Measurements from ENCODE around the gene GNG4. TPM values are rescaled to one million over a fixed set of nuclear protein-coding genes. Genes with fewer than 3 reads are reported as not detected.

The GNG4 gene
- total RNA-seq (2014; rRNA removed; shearing (Covaris generic)) = 3.2 and 3.5 TPM in 2 replicates

- DNase-seq (ENCODE audit: low spot score) = no peak
Observed at GRCh38 chr1:235649368-235650163, at the start of gene GNG4. TSS of gene GNG4 (minus strand) at chr1:235649784. CDS start at chr1:235583838, 65,946 bp downstream.

DNA sequence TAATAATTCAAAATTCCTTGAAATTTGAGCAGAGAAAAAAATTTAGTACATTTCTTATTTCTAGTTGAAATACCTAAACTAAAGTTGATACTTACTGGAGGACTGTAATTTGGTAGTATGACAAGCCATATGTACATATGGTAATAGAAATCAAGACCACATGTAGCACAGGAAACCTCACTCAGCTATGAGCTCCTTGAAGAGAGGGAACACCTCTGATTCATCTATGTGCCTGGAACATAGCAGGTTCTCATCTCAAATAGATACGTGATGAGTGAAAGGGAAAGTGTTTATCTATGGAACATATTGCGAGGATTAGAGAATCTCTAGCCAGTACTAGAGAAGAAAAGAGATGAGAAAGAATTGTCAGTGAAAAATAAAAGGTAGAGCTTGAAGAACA is 47.9 kb upstream of the GNG4 start:
- no peak for DNase-seq (ENCODE audit: low spot score)

GRCh38 chr1:235689356-235689755 is 39.8 kb upstream of the GNG4 start:
- no peak for DNase-seq (ENCODE audit: low spot score)

DNA sequence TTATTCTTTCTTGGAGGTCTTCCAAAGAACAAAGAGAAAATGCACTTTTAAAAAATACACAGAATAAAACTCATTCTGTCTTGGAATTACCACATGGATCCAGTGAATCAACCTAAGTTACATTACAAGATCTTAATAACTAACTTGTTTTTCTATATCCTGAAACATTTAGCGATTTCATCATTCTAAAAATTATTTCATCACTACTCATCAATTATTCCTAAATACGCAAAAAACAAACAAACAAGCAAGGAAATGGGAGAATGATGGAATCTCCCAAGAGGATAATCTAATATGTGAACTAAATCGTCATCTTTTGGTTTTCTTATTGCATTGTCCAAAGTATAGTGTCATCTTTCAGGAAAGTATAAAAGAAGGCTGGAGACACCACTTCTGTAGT is 38.5 kb upstream of the GNG4 start:
- DNase-seq (ENCODE audit: low spot score) = no peak

DNA sequence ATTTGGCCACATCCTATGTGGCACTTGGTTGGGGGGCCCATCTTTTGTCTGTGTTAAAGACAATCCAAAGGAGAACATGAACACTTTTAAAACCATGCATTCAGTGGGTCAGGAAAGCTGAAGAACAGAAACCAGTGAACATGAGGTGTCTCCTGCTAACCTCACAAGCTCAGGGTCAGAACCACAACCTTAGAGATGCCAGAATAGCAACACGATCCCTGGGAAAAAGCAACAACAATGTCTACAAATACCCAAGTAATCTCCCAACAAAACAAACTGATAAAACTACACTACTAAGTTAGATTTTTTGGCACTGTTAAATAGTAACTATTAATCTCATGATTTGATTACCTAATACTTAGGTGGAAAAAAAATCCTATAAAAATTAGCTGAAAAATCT is 34.1 kb upstream of the GNG4 start:
- no peak for DNase-seq (ENCODE audit: low spot score)

GRCh38 chr1:235682216-235682615 is 32.6 kb upstream of the GNG4 start:
- DNase-seq (ENCODE audit: low spot score) = no peak

- DNase-seq (ENCODE audit: low spot score) = no peak
Observed at GRCh38 chr1:235679644-235680043, 30.1 kb upstream of the GNG4 start.

- DNase-seq (ENCODE audit: low spot score) = no peak
Observed at GRCh38 chr1:235679005-235679404, 29.4 kb upstream of the GNG4 start.

- DNase-seq (ENCODE audit: low spot score) = no peak
Observed at GRCh38 chr1:235675152-235675890, 25.7 kb upstream of the GNG4 start.

GRCh38 chr1:235673981-235674380 is 24.4 kb upstream of the GNG4 start:
- DNase-seq (ENCODE audit: low spot score) = no peak

DNA sequence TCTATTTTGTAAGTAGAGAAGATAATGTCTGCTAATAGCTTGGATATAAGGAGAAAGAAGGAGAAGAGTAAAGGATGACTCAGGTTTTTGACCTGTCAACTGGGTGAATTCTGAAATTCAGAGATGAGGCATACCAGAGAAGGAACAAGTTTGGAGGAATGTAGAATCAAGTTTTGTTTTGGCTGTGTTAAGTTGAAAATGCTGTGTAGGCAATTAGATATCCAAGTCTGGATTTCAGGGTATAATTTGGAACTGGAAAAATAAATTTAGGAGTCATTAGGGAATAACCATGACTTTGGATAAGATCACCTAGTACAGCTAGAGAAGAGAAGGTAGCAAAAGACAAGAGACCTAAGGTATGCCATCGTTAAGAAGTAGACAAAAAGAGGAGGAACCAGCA is 22.4 kb upstream of the GNG4 start:
- no peak for DNase-seq (ENCODE audit: low spot score)

DNA sequence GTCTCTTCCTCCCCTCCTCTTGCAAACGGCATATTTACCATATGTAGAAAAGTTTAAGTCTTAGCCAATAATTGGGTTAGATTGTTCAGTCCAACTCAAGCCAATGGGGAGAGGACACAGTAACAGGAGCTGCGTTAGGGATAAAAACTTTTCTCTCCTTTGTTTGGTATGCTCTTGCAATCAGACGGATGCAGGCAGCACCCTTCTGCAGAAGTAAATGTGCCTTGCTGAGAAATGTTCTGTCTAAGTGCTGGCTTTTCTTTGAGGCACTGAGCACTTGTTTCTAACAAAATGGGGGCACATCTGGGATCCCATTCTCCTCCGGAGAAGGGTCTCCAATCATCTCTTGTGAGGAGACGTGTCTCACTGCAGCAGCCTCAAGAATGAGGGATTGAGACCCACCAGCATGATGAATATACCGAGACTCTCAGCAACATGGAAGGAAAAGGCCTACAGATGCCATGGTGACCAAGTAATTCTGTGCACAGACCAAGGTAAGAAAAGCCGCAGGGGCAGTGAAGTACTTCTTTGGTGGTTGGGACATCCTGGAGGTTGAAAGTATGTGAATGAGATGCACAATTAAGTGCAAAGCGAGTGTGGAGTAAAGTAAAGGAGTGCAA is 20.7 kb upstream of the GNG4 start:
- DNase-seq (ENCODE audit: low spot score) = no peak

GRCh38 chr1:235669277-235669676 is 19.7 kb upstream of the GNG4 start:
- no peak for DNase-seq (ENCODE audit: low spot score)

DNA sequence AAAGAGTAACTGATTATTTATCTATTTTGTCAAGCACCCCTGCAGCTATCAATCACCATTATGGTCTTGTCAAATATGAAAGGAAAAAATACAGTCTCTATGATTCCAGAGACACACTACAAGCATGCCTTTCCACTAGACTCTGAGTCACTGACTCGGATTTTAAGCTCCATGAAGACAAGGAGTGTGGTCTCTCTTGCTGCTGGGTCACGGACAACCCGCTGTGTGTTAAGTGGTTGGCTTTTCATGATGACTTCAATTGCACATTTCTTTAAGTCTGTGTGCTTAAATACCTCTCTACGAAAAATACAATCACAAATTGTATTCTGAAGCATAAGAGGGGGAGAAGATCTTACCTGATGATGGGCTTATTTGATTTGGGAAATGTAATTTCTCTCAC is 14.0 kb upstream of the GNG4 start:
- DNase-seq (ENCODE audit: low spot score) = no peak

DNA sequence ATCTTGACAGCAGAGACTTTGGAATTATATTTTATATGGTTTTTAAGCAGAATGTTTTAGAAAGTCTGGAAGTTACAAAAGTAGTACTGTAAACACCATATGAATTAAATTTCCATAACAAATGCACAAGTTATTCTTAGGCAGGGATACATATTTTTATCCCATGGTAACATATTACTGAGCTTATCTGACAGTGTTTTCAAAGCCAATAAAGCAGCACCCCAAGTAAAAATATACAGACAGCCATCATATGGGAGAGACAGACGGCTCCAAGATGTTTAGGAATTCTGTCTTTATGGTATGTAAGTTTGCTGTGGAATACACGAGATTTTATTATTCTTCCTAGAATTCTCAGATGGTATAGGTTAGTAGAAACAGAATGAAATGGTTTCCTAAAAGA is 12.0 kb upstream of the GNG4 start:
- DNase-seq (ENCODE audit: low spot score) = no peak

DNA sequence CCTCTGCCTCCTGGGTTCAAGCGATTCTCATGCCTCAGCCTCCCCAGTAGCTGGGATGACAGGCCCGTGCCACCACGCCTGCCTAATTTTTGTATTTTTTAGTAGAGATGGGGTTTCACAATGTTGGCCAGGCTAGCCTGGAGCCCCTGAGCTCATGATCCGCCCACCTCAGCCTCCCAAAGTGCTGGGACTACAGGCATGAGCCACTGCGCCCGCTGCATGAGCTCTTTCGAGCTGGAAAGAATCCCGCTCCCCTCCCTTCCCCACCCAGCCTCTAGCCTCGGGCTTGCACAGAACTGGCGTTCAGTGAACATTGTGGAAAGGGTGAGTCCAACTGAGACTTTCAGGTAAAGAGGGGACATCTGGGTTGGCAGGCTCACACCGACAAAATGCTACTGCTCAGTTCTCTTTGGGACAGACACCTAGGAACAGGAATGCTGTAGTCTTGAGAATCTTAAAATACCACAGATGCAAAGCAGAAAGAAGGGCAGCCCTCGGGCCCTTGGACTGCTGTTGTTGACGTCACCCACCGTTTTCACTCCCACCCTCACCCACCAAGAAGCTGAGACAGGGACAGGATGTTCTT is 9.7 kb upstream of the GNG4 start:
- DNase-seq (ENCODE audit: low spot score) = no peak

- no peak for DNase-seq (ENCODE audit: low spot score)
Observed at GRCh38 chr1:235657747-235658526, 8.4 kb upstream of the GNG4 start.

GRCh38 chr1:235657269-235657668 is 7.7 kb upstream of the GNG4 start:
- no peak for DNase-seq (ENCODE audit: low spot score)

GRCh38 chr1:235652364-235652763 is 2.8 kb upstream of the GNG4 start:
- DNase-seq (ENCODE audit: low spot score) = no peak

GRCh38 chr1:235651170-235651806 is 1.7 kb upstream of the GNG4 start:
- DNase-seq (ENCODE audit: low spot score) = no peak

Measured in A172 (cell line).